A549 (cell line): ENCODE data around the gene TTC28. TPM values are rescaled to one million over a fixed set of nuclear protein-coding genes. Genes with fewer than 3 reads are reported as not detected.

Experiments used
- ATAC-seq, 2 experiments: fragments of 200-7000 bp in 1 of 2; fragments of >200 bp in 1 of 2; cut with Nextera tagmentation in 1 of 2; cut with Tn5 transposase in 1 of 2; 3 replicates each; pipeline versions ENCODE4 v1.8.0 to v1.9.1; 2018 to 2020; ENCODE audit warnings: mild to moderate bottlenecking in 1 of 2, moderate library complexity in 1 of 2
- CTCF ChIA-PET: fragments of 300-600 bp; sonication (Branson Sonifier 250); formaldehyde crosslinking; extraction: SDS; loops from one replicate; lab custom pipeline; 2021; ENCODE audit warnings: antibody characterized with exemption, inconsistent platforms; lab: Yijun Ruan, JAX
- POLR2A ChIA-PET: fragments of 350-600 bp; formaldehyde crosslinking; extraction: SDS; loops from one replicate; lab custom pipeline; 2021; ENCODE audit warnings: antibody characterized with exemption, inconsistent platforms; lab: Yijun Ruan, JAX
- DNase-seq, 2 experiments: peaks; one replicate each; pipeline versions ENCODE4 v3.0.0 to v3.0.0-alpha.2; 2011 to 2016; ENCODE audit warnings: low read depth in 1 of 2, low spot score in 1 of 2
- FAIRE-seq: peaks from 2 replicates; lab custom pipeline; 2011; peaks lifted over from hg19 to GRCh38; lab: Jason Lieb, UNC
- H3K27ac ChIP-seq, 2 experiments: fragments of >200 bp; sonication (Bioruptor Twin); formaldehyde crosslinking; 3 replicates each; pipeline ENCODE4 v1.5.1; 2016 to 2017
- H3K4me1 ChIP-seq: fragments of >200 bp; sonication (Bioruptor Twin); formaldehyde crosslinking; 3 replicates; pipeline ENCODE4 v1.6.1; 2016
- H3K4me2 ChIP-seq: fragments of >200 bp; sonication (Bioruptor Twin); formaldehyde crosslinking; 3 replicates; pipeline ENCODE4 v1.6.1; 2016
- H3K4me3 ChIP-seq: fragments of >200 bp; sonication (Bioruptor Twin); formaldehyde crosslinking; 3 replicates; pipeline ENCODE4 v1.5.1; 2016
- H3K9me3 ChIP-seq: fragments of >200 bp; sonication (Bioruptor Twin); formaldehyde crosslinking; 3 replicates; pipeline ENCODE4 v1.6.1; 2016
- ATOH8 ChIP-seq: fragments of 250-450 bp; sonication (Bioruptor Pico); IDR thresholded peaks from 2 replicates; pipeline ENCODE4 v1.5.0; 2020; ENCODE audit warnings: low read depth, mild to moderate bottlenecking, moderate library complexity
- BCL3 ChIP-seq: fragments of >200 bp; sonication (Bioruptor Twin); formaldehyde crosslinking; IDR thresholded peaks from 3 replicates; pipeline ENCODE4 v1.6.1; 2016
- BHLHE40 ChIP-seq: IDR thresholded peaks from 2 replicates; pipeline ENCODE4 v1.6.1; 2012; ENCODE audit warnings: low read depth, low read length, inconsistent platforms
- CBX2 ChIP-seq: fragments of 200-600 bp; sonication (generic); IDR thresholded peaks from 2 replicates; pipeline ENCODE4 v1.6.1; 2016; ENCODE audit warnings: low read depth, mild to moderate bottlenecking, borderline replicate concordance
- CHD2 ChIP-seq: fragments of 150-350 bp; IDR thresholded peaks from 2 replicates; pipeline ENCODE4 v1.6.1; 2014; ENCODE audit warnings: low read length; ENCODE audit not compliant: partially characterized antibody
- EHMT2 ChIP-seq: fragments of 200-600 bp; sonication (generic); IDR thresholded peaks from 2 replicates; pipeline ENCODE4 v1.6.1; 2016; ENCODE audit warnings: antibody characterized with exemption, low read depth, mild to moderate bottlenecking, moderate library complexity
- EP300 ChIP-seq, 2 experiments: fragments of >200 bp; sonication (Bioruptor Twin); formaldehyde crosslinking; IDR thresholded peaks; 2 replicates in 1 of 2; 3 replicates in 1 of 2; pipeline ENCODE4 v1.6.1; 2016 to 2017
- FOSL2 ChIP-seq, 2 experiments: fragments of 450-650 bp in 1 of 2; fragments of >200 bp in 1 of 2; sonication (Bioruptor Twin) in 1 of 2; formaldehyde crosslinking; IDR thresholded peaks; 2 replicates each; pipeline versions ENCODE4 v1.5.0 to v1.6.1; 2016 to 2020; ENCODE audit warnings: mild to moderate bottlenecking in 1 of 2, moderate library complexity in 1 of 2
- FOXS1 ChIP-seq: fragments of 250-450 bp; sonication (Bioruptor Pico); IDR thresholded peaks from 2 replicates; pipeline ENCODE4 v1.5.0; 2020; ENCODE audit warnings: mild to moderate bottlenecking, moderate library complexity
- GATA3 ChIP-seq: IDR thresholded peaks from 2 replicates; pipeline ENCODE4 v1.6.1; 2012; ENCODE audit warnings: borderline replicate concordance
- HDAC2 ChIP-seq: fragments of 200-600 bp; sonication (generic); IDR thresholded peaks from 2 replicates; pipeline ENCODE4 v1.6.1; 2016
- HES2 ChIP-seq: fragments of >200 bp; sonication (Bioruptor Twin); formaldehyde crosslinking; IDR thresholded peaks from 2 replicates; pipeline ENCODE4 v1.6.1; 2016
- HOXA7 ChIP-seq: fragments of 250-450 bp; sonication (Bioruptor Pico); IDR thresholded peaks from 2 replicates; pipeline ENCODE4 v1.5.0; 2020; ENCODE audit warnings: mild to moderate bottlenecking, moderate library complexity
- HOXB5 ChIP-seq: fragments of 250-450 bp; sonication (Bioruptor Pico); IDR thresholded peaks from 2 replicates; pipeline ENCODE4 v1.5.0; 2020; ENCODE audit warnings: mild to moderate bottlenecking, moderate library complexity
- KDM1A ChIP-seq: fragments of 200-600 bp; sonication (generic); IDR thresholded peaks from 2 replicates; pipeline ENCODE4 v1.6.1; 2016; ENCODE audit warnings: low read depth, mild to moderate bottlenecking
- MAZ ChIP-seq: fragments of 150-350 bp; IDR thresholded peaks from 2 replicates; pipeline ENCODE4 v1.6.1; 2014; ENCODE audit warnings: antibody characterized with exemption, low read depth, low read length, borderline replicate concordance
- MYC ChIP-seq: IDR thresholded peaks from 2 replicates; pipeline ENCODE4 v1.6.1; 2012; ENCODE audit warnings: mild to moderate bottlenecking, inconsistent platforms, low read length, improper control_type of control experiment, borderline replicate concordance
- NFE2L2 ChIP-seq: fragments of 150-350 bp; conservative IDR thresholded peaks from 2 replicates; pipeline ENCODE4 v1.6.1; 2014; ENCODE audit warnings: low read length
- NPAS2 ChIP-seq: fragments of 250-450 bp; sonication (Bioruptor Pico); IDR thresholded peaks from 2 replicates; pipeline ENCODE4 v1.8.0; 2022; ENCODE audit warnings: mild to moderate bottlenecking, moderate library complexity, borderline replicate concordance
- POLR2A ChIP-seq: IDR thresholded peaks from 2 replicates; pipeline ENCODE4 v1.6.1; 2012; ENCODE audit warnings: mild to moderate bottlenecking, low read length
- RAD21 ChIP-seq, 2 experiments: fragments of >200 bp in 1 of 2; sonication (Bioruptor Twin) in 1 of 2; formaldehyde crosslinking in 1 of 2; IDR thresholded peaks in 1 of 2; conservative IDR thresholded peaks in 1 of 2; 2 replicates in 1 of 2; 3 replicates in 1 of 2; pipeline ENCODE4 v1.6.1; 2012 to 2018; ENCODE audit warnings: inconsistent platforms in 1 of 2
- RARB ChIP-seq: fragments of 250-450 bp; sonication (Bioruptor Pico); IDR thresholded peaks from 2 replicates; pipeline ENCODE4 v1.8.0; 2021; ENCODE audit warnings: mild to moderate bottlenecking, moderate library complexity
- REST ChIP-seq: fragments of 200-600 bp; sonication (generic); IDR thresholded peaks from 2 replicates; pipeline ENCODE4 v1.6.1; 2016; ENCODE audit warnings: antibody characterized with exemption, mild to moderate bottlenecking, moderate library complexity
- RFX5 ChIP-seq: fragments of 450-650 bp; IDR thresholded peaks from 2 replicates; pipeline ENCODE4 v1.7.1; 2014; ENCODE audit warnings: antibody characterized with exemption, mild to moderate bottlenecking, moderate library complexity
- SMC3 ChIP-seq: fragments of >200 bp; sonication (Bioruptor Twin); formaldehyde crosslinking; IDR thresholded peaks from 3 replicates; pipeline ENCODE4 v1.6.1; 2018; ENCODE audit warnings: inconsistent platforms
- TP53 ChIP-seq: fragments of 250-450 bp; sonication (Bioruptor Pico); IDR thresholded peaks from 2 replicates; pipeline ENCODE4 v1.5.0; 2021; ENCODE audit warnings: mild to moderate bottlenecking, moderate library complexity
- ZFP36 ChIP-seq: fragments of 450-650 bp; IDR thresholded peaks from 2 replicates; pipeline ENCODE4 v1.6.1; 2014; ENCODE audit warnings: borderline replicate concordance; ENCODE audit not compliant: partially characterized antibody
- WGBS: methylation state at CpG from one replicate; pipeline ENCODE4 v1.1.6; 2017; ENCODE audit errors: missing lambda C conversion rate; 5-methylcytosine and 5-hydroxymethylcytosine counted together
- polyA plus RNA-seq, 4 experiments: library from polyadenylated mRNA; depleted of rRNA in 3 of 4; stranded (reverse); fragments of >200 nt; fragmentation: RNase III in 1 of 4; extraction: RNeasy Plus Mini Kit Qiagen cat#74134 plus additional on column Dnase treatment in 1 of 4; gene quantifications; 2 replicates in 3 of 4; 3 replicates in 1 of 4; pipeline ENCODE4 v1.2.3, GENCODE V29; 2011 to 2017

The TTC28 gene
- polyA plus RNA-seq, 2 of the 4 experiments (the other 2 are of a cell fraction) = 2.6 to 3.8 TPM

GRCh38 chr22:28025866-28026575 is 653.6 kb downstream of the TTC28 start:
- Histone ChIP-seq H3K27ac (no peak overlapping the region), H3K9me3 (no peaks in the 10 kb centered on the region), H3K4me1 (peaks cover under 1% of the 10 kb centered on the region; the same call in 1 of the 3 replicates), H3K4me2 (no peak overlapping the region), H3K4me3 (no peak overlapping the region)
- 86% methylated on average over 9 of the region's 12 CpGs for WGBS
- ChIA-PET CTCF (interaction anchor here (2.1 kb wide), 1 partner anchor 8 kb away, joined by 7 read pairs; no protein-coding TSS in a partner anchor), POLR2A (interaction anchor here (0.7 kb wide), 1 partner anchor 845 kb away, joined by 3 read pairs; no protein-coding TSS in a partner anchor)
- TF ChIP-seq BCL3 (no peak), NFE2L2 (no peak), SMC3 (no peak), HOXA7 (no peak), ZFP36 (no peak), MYC (no peak), RARB (CRISPR knock-in tag) (no peak), RFX5 (no peak), POLR2A (no peak), BHLHE40 (no peak), KDM1A (no peak)
- FAIRE-seq = no peak
- no peak for ATAC-seq
- DNase-seq = no peak

GRCh38 chr22:28025333-28025732 is 654.3 kb downstream of the TTC28 start:
- FAIRE-seq (no peak), ATAC-seq (no peak), DNase-seq (no peak)
- TF ChIP-seq HES2 (no peak), HOXB5 (CRISPR knock-in tag) (no peak), CHD2 (no peak), NPAS2 (CRISPR knock-in tag) (no peak), CBX2 (no peak), MYC (no peak)
- POLR2A ChIA-PET = no interaction called here
- no peak overlapping the region for H3K4me3 ChIP-seq
- peaks cover 6% of the 10 kb centered on the region; the same call in 1 of the 3 replicates for H3K4me1 ChIP-seq
- no peak overlapping the region for H3K4me2 ChIP-seq
- H3K27ac ChIP-seq = no peak overlapping the region
- H3K9me3 ChIP-seq = no peaks in the 10 kb centered on the region
- 94% methylated on average over 2 of the region's 7 CpGs for WGBS
- CTCF ChIA-PET = interaction anchor here (2.1 kb wide), 1 partner anchor 9 kb away, joined by 7 read pairs; no protein-coding TSS in a partner anchor

GRCh38 chr22:28024422-28024888 is 655.2 kb downstream of the TTC28 start:
- DNase-seq (no peak), ATAC-seq (no peak), FAIRE-seq (no peak)
- no peak overlapping the region for H3K4me2 ChIP-seq
- ChIA-PET POLR2A (no interaction called here), CTCF (interaction anchor here (2.1 kb wide), 1 partner anchor 9 kb away, joined by 7 read pairs; no protein-coding TSS in a partner anchor)
- WGBS = 91% methylated on average over 4 of the region's 4 CpGs
- no peak overlapping the region for H3K27ac ChIP-seq
- H3K4me1 ChIP-seq = peaks cover 8% of the 10 kb centered on the region; the same call in 1 of the 3 replicates
- no peaks in the 10 kb centered on the region for H3K9me3 ChIP-seq
- H3K4me3 ChIP-seq = no peak overlapping the region
- TF ChIP-seq MAZ (no peak), EP300 (IDR thresholded peaks at IDR 0.05) (no peak), FOSL2 (IDR thresholded peaks at IDR 0.05) (no peak), FOSL2 (CRISPR knock-in tag; IDR thresholded peaks at IDR 0.05) (no peak), ATOH8 (CRISPR knock-in tag) (no peak), FOXS1 (CRISPR knock-in tag) (no peak), RAD21 (conservative IDR thresholded peaks at IDR 0.05 in 1 of 2, IDR thresholded peaks at IDR 0.05 in 1 of 2) (no peak), POLR2A (no peak), EHMT2 (no peak), HOXB5 (CRISPR knock-in tag) (no peak), SMC3 (no peak), GATA3 (no peak), HDAC2 (no peak), TP53 (no peak), ZFP36 (no peak), REST (no peak), HES2 (no peak)
